Effector CD4-positive, alpha-beta T cell (primary cell): ENCODE results near the gene HSF5.
A peak's percentile ranks its signal among the peaks of the same experiment; 100 is the strongest.
"Not testable (repeated sequence)": the region's sequence is repeated elsewhere in the genome, so short reads cannot be mapped to it uniquely, and the experiment has no call there.

Experiments
- DNase-seq: peaks from one replicate; pipeline ENCODE4 v3.0.0-alpha.2; 2020

The HSF5 gene

DNA sequence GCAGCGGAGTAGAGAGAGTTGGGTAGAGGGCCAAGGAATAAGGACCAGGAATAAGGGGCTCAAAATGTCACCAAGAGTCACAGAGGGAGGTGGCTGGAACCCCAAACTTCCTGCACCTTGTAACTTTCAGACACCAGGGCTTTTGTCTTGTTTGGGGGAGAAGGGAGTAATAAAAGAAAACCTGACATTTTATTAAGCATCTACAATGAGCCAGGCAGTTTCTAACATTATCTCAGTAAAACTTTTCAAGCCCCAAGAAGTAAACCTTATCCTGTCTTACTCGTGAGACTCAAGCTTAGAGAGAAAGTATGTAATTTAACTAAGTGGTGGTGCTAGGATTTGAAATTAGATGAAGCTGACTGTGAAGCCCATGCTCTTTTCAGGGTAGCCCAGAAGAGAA lies 27.1 kb upstream of the HSF5 start:
- DNase-seq = no peak

DNA sequence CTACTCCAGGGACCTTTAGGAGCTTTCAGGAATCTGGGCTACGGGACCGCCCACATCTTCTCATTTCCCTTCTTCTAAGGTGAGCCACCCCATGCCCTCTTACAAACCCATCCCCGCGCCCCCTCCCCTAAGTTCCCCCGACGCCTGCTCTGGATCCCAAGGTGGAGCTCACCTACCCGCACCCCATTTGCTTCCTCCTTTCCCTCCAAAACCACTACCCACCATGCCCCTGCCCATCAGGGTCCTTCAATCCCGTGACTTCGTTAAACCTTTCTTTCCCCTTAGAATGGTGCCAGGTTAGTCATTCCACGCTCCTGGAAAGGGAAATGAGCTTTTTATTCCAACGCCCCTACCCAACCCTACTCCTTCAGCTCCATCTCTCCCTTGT lies 26.6 kb upstream of the HSF5 start:
- no peak for DNase-seq

DNA sequence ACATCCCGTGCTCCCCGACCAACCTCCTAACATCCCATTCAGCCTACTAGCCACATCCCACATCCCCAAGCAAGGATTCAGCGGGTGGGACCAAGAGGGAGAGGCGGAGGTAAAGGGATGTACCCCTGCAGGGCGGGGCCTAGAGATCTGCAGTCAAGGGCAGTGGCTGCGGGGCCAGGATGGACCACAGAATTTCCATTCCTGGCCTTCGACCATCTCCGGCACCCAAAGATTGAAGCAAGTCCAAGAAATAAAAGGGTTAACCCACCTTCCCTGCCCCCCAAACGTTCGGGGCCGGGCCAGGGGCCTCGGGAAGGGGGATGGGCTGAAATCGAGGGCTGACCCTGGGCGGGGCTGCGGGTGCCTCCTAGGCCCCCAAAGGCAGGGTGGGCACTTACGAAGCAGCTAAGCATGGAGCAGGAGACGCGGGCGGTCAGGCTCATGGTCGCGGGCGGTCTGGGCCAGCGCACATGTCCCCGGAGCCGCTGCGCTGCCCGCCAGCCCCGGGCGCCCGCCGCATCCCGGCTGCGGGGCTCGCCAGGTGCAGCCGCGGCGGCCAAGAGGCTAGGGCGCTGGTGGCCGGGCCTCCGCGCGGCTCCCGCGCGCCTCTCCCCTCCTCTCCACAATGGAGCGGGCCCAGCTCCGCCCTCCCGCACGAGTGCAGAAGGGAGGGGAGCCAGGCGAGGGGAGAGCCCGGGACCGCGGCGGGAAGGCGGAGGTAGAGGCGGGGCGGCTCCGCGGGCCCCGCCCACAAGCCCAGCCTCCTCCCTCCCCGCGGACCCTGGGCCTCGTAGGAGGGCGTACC lies 26.0 kb upstream of the HSF5 start, which contains the start of gene MTMR4:
MTMR4 (minus strand) TSS at position 674 of the 805 bp plus-strand sequence; CDS start at position 443, 231 bp downstream.
- peak; percentile 66 for DNase-seq

DNA sequence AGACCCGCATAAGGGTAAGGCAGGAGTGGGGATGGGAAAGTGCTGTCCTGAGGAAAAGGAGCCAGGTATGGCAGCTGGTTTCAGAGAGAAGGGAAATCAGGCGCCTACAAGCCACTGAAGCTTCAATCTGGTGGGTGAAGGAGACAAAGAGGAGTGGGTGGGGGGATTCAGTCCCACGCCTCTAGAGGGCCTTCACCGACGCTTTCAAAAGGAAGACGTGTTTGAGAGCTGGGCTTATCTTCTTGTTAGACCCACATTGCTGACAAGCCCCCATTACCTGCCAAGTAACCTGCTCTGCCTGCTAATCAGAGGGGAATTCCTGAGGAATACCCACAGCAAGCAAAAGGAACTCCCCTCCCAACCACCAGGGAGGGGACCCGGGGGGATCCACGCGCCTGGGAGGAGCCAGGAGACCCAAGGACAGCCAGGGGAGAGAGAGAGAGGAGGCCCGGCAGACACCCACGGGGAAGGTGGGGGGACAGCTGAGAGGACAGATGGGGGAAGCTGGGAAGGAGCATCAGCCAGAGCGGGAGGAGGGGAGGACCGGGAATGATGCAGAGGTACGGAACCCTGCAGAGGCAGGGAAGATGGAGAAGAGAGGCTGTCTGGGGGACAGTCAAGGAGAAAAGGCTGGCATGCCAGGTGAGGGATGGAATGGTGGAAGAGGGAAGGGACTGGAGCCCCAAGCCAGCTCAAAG lies 25.2 kb upstream of the HSF5 start:
- DNase-seq = no peak

DNA sequence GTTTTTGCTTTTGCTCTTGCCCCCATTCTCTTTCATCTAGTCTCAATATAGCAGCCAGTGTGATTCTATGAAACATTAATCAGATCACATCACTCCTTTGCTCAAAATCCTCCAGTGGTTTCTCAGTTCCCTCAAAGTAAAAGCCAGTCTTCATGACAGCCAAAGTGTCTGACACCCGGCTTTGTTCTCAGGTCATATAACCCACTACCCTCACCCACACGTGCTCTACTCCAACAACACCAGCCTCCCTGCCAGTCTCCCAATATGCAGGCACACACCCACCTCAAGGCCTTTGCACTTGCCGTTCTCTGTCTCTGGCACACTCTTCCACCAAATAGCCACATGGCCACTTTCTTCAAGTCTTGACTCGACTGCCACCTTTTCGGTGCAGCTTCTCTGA lies 21.9 kb upstream of the HSF5 start:
- DNase-seq = no peak

DNA sequence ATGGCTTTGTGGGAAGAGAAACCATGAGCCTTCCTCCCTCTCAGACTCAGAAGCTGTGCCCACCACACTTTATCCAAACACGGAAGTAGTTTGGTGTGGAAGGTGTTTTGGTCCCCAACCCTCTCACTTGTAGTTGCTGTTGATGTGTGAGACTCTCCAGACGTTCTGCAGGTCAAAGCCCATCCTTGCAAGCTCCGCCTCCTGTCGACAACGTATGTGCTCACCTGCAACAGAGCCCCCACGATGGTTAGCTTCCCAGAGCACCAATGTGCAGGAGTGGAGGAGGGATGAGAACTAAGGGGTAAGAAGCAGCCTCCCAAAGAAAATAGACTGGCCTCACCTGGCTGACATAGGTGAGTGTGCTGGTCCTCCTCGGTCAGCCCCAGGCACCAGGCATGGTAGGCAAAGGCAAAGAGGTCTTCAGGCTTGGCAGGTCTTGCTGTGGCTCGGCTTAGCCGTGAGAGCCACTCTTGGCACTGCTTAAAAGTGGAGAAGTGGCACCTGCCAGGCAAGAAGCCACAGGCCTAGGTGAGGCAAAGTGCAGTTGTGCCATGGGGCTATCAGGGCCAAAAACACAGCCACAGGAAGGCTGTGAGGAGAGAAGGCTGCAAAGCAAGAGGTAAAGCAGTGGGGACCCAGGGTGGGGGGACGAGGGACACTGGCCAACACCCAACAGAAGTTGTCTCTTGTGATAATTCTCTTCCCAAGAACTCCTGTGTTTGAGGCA lies 20.3 kb upstream of the HSF5 start:
- no peak for DNase-seq

DNA sequence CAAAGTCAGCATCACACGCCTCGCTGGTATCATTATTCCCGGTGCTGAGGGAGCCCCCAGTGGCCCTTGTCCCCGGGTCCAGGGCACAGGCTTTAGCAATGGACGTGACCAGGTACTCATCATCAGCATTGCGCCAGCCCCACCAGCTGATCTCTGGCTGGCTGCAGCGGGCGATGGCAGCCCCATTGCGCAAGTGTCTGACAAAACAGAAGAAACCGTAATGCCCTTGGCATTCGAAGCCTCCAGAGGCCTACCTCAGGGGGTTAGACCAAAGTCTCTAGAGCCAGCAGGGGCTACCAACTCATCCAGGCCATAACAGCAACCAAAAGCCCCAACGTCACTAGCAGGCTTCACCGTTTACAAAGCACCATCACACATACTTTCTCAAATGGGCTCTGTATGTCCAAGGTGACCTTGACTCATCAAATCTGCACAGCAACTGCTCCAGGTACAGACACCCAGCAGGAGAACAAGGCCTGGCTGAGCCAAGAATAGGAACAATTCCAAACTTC lies 19.0 kb upstream of the HSF5 start:
- no peak for DNase-seq

DNA sequence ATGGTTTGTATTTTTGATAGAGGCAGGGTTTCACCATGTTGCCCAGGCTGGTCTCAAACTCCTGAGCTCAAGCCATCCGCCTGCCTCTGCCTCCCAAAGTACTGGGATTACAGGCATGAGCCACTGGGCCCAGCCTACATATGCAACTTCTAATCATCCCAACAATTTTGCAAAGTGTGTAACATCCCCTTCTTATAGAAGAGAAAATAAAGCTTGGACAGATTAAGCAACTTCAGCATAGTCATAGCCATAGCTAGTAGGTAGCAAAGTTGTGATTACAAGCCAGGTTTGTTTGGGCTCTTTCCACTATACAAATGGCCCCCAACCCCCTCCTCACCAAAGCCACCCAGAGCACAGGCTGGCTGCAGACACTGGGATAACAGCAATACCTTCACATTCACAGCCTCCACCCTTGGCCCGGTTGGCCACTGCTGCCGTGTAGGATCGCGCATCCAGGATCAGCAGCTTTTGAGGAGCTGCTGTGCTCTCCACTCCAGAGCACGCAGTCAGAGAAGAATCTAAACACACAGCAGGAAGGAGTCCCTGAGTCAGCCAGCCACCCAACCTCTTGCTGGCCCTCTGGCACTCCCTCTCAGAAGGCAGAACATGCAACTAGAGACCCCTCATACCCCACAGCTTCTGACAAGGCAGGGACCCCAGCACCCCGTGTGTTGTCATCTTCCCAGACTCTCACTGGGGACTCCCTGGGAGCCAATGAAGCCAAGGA lies 18.3 kb upstream of the HSF5 start:
- DNase-seq = no peak

DNA sequence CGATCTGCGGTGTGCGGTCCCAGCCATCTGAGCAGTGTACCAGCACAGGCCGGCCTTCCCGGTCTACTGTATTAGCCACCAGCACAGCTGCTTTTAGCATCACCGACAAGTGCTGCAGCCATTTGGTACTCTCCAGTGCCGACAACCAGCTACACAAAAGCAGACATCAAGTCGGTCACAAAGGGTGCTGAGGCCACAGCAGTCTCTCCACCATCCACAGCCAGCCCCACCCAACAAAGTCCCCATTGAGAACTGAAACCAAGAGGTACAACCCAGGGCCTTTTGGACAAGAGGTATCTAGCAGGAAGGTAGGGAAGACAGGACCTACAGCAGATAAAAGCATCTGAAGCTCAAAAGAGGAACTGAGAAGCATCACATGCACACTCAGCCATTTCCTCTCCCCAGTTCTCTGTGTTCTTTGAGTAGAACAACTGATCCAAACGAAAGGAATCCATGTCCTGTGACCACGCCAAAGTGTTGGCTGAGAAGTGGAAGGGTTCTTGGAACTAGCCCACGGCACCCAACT lies 16.7 kb upstream of the HSF5 start:
- no peak for DNase-seq

DNA sequence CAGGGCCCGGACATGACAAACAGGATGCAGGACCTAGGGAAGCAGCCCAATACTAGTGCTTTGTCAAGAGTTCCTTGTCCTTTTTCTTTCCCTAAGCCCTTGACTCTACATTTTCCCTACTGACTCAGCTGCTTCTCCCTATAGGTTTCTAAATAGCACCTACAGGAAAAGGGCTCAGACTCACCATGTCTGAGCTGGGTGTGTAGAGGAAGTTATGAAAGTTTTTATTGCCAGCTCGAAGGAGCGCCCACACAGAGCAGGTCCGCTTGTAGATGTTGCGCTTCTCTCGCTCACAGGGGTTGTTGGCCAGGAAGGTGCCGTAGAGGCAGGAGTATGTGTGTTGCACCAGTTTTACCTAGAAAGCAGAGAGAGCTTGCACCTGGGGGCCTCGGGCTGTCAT lies 15.7 kb upstream of the HSF5 start:
- no peak for DNase-seq

DNA sequence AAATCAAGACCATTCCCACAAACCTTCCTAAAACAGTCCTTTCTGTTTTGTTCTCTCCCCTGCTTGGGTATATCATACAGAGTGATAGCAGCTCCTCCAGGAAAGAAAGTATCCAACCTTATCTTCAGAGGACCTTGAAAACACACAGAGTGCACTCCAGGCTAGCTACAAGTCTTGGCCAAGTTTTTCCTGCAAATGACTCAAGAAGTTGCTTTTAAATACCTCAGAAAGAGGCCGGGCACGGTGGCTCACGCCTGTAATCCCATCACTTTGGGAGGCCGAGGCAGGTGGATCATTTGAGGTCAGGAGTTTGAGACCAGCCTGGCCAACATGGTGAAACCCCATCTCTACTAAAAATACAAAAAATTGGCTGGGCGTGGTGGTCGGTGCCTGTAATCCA lies 14.9 kb upstream of the HSF5 start:
- DNase-seq = not testable (repeated sequence)

DNA sequence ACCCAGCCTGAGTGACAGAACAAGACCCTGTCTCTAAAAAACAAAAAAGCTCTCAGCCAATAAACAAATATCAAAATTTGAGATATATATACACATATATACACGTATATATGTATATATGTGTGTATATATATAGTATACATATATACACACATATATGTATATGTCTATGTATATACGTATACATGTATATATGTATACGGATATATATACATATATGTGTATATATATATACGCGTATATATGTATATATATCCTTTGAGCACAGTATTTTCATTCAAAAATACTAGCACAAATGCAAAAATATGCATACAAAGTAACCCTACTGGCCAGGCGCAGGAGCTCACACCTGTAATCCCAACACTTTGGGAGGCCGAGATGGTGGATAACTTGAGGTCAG lies 13.2 kb upstream of the HSF5 start:
- no peak for DNase-seq

DNA sequence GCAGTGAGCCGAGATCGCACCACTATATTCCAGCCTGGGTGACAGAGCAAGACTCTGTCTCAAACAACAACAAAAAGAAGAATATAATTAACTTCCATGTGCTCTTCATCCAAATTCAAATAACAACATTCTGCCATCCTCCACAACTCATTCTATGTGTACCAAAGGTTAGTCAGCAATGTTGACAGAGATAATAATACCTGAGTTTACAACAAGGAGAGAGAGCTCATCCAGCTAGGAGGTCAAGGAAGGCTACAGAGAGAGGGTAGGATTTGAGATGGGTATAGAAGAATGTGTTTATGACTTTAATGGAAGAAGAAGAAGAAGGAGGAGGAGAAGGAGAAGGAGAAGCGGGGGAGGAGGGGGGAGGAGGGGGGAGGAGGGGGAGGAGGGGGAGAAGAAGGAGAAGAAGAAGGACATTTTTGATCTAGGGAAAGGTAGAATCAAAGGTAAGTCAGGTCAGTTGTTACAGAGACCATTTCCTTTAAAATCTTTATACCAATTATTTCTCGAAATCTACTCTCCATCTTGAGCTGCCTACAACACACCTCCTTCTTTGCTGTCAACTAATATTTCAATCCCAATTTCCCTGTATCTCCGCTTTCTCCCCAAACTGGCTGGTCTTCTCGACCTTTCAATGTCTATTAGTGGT lies 10.1 kb upstream of the HSF5 start:
- no peak for DNase-seq

DNA sequence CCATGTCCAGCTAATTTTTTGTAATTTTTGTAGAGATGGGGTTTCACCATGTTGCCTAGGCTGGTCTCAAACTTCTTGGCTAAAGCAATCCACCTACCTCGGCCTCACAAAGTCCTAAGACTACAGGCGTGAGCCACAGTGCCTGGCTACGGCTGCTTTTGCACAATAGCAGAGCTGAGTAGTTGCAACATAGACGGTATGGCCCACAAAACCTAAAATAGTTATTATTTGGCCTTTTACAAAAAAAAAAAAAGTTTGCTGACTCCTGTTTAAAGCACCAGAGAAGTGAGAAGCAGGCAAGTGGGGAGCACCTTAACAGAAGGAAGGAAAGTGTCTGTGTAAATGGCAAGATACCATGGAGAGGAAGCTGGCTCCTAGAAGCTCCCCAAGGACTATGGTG lies 5.3 kb upstream of the HSF5 start:
- no peak for DNase-seq

DNA sequence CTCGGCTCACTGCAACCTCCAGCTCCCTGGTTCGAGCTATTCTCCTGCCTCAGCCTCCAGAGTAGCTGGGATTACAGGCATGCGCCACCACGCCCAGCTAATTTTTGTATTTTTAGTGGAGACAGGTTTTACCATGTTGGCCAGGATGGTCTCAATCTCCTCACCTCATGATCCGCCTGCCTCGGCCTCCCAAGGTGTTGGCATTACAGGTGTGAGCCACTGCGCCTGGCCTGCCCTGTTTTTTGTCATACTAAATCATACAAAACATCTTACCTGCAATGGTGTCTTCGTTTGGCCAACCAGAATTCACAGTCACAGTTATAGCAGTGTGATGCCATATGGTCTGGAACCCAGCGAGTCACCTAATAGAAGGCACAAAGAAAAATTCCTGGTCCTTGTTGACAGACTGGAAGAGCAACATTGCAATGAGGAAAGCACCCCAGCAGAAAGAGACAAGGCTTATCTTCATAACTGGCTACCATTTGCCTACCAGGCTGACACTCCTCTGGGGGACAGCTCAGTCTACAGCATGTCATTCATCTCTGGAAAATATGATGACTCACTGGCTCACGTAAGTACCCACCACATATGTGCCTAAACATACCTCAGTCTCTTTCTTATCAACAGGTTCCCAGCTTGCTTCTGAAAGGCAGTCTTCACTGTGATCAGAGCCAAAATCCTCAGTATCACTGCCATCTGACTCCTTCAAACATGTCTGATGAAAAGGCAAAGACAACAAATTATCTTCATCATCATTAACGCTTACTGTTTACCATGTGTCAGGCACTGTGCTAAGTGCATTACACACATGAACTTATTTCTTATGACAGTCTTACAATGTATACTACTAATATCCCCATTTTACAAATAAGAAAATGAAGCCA lies 4.3 kb upstream of the HSF5 start:
- no peak for DNase-seq

DNA sequence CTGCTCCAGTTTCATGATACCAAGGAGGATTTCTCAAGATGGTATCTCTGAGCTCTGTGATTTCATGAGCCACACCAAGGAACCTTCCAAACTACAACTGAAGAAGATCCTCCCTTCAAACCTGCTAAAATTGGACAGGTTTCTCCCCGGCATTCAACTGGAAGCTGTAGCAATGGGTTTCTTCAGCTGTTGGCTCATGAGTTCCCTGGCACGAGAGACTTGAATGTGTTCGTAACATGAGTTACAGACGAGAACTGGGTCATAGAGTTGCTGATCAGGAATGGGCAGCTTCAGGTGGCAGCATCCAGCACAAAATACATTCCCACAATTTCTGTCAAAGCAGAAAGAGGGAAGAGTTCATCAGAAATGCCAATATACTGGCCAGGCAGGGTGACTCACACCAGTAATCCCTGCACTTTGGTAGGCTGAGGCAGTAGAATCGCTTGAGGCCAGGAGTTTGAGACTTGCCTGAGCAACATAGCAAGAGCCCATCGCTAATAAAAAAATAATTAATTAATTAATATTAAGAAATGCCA lies 3.4 kb upstream of the HSF5 start:
- no peak for DNase-seq

DNA sequence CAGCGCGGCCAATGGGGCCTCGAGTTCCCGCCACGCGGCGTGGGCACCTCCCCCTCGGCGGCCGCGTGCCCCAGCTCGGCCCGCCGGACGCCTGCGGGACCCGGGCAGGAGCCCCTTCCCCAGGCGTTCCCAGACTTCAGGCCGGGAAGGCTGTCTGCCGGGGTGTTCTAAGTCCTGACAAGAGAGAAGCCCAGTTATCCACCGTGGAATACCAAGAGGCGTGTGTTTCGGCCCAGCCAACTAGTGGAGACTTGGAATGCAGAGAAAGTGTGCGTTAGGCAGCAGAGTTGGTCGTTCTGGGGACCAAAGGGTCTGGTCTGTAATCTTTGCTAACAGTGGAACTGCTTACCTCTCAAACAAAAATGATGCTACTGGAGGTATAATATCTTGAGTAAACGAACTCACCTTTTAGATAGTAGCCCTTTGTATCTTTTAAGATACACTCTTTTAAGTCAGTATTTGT lies 251 bp upstream of the HSF5 start:
- DNase-seq = no peak

DNA sequence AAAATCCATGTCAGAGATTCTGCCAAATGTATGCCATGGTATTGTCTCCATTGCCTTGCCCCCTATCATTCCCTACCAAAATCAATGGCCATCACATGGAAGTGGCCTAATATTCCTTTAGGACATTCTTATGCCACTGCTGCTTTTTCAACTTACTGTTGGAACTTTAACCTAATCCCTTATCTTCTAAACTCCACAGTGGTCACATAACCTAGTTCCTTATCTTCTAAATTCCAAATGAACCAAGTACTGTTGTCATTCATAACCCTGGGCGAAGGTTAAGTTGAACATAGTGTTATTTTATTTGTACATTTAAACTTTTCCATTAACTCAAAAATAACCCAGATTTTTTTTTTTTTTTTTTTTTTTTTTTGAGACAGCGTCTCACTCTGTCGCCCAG lies 3.6 kb downstream of the HSF5 start:
- no peak for DNase-seq

DNA sequence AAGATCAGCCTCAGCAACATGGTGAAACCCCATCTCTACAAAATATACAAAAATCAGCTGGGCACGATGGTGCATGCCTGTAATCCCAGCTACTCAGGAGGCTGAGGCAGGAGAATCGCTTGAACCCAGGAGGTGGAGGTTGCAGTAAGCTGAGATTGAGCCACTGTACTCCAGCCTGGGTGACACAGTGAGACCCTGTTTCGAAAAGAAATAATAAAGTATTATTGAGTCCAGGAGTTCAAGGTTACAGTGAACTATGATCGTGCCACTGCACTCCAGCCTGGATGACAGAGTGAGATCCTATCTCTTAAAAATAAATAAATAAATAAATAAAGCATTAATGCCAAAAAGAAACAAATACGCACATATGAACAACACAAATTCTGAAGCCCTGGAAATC lies 6.4 kb downstream of the HSF5 start:
- DNase-seq = not testable (repeated sequence)

DNA sequence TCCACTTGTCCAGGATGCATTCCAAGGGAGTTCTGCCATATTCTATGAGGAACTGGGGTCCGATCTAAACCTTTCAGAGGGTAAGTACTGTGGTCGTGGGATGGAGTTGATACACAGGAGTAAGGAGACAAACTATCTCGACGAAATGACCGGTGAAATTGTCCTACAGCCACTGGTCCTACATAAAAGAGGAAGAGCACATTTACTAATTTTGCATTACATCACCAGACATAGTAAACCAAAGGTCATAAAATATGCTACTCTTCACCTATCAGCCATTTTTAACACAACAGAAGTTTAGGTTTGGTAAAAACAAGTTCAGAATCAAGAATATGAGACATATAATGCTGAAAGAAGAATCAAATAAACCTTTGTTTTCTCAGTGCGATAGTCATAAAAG lies 8.1 kb downstream of the HSF5 start:
- DNase-seq = no peak

DNA sequence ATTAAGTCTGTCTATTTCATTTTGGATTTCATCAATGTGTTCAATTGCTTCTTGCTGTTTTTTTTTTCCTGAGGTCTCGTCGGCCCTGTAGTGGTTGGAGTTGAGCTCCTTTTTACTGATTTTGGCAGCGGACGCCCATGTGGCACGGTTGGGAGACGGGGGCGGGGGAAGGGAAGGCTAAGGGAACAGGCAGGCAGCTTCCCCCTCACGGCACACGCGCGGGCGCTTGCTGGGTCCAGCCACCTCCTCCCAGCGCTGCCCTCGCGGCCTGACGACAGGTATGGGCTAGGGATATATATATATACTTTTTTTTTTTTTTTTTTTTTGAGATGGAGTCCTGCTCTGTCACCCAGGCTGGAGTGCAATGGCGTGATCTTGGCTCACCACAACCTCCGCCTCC lies 11.4 kb downstream of the HSF5 start:
- no peak for DNase-seq
